HCT116 (cell line): ENCODE measurements around the gene FBXL7. TPM values are rescaled to one million over a fixed set of nuclear protein-coding genes. Genes with fewer than 3 reads are reported as not detected.

Experiments used
- ATAC-seq: fragments of 200-7000 bp; cut with Tn5 transposase; 2 replicates; pipeline ENCODE4 v1.9.1; 2020; ENCODE audit warnings: mild to moderate bottlenecking, moderate library complexity
- BruUV-seq: library from RNA; stranded (reverse); fragments of 400-500 nt; replicated peaks from 2 replicates; lab custom pipeline; 2021; lab: Mats Ljungman, UMichigan
- CTCF ChIA-PET: fragments of 300-600 bp; sonication (Branson Sonifier 250); formaldehyde crosslinking; loops from one replicate; lab custom pipeline; 2021; ENCODE audit warnings: antibody characterized with exemption; lab: Charles Lee
- POLR2A ChIA-PET: fragments of 300-600, 350-600 bp; sonication (Branson Sonifier 250); formaldehyde crosslinking; loops from one replicate; lab custom pipeline; 2021; ENCODE audit warnings: antibody characterized with exemption; lab: Charles Lee
- RAD21 ChIA-PET, 2 experiments: fragments of 300-600 bp; sonication (Branson Sonifier 250); formaldehyde crosslinking; loops; one replicate each; lab custom pipeline; 2023; ENCODE audit warnings: low total read pairs in 2 of 2; ENCODE audit not compliant: uncharacterized antibody in 2 of 2, unreplicated experiment in 2 of 2, low non-redundant PET in 1 of 2; lab: Charles Lee
- DNase-seq: peaks from one replicate; pipeline ENCODE4 v3.0.0-alpha.2; 2010; ENCODE audit warnings: low read depth, low spot score
- H2AFZ ChIP-seq: fragments of 200-600 bp; shearing (Covaris generic), sonication (generic); 2 replicates; pipeline ENCODE4 v1.6.1; 2017; ENCODE audit warnings: low read depth, mixed run types, mixed read lengths, antibody characterized with exemption, low read length; ENCODE audit not compliant: poor library complexity, severe bottlenecking
- H3K27ac ChIP-seq: 2 replicates; pipeline ENCODE4 v1.5.1; 2012; ENCODE audit warnings: low read depth, low read length
- H3K27me3 ChIP-seq: fragments of 200-600 bp; sonication (generic); 2 replicates; pipeline ENCODE4 v1.6.1; 2016; ENCODE audit warnings: mixed run types, low read length, mixed read lengths; ENCODE audit not compliant: insufficient read depth
- H3K36me3 ChIP-seq, 2 experiments: fragments of 200-500 bp in 1 of 2; fragments of 200-600 bp in 1 of 2; sonication (Bioruptor generic) in 1 of 2; sonication (generic) in 1 of 2; 2 replicates each; pipeline versions ENCODE4 v1.5.1 to v1.6.1; 2014 to 2016; ENCODE audit warnings: low read length in 2 of 2, inconsistent platforms in 1 of 2, mixed read lengths in 1 of 2, mixed run types in 1 of 2; ENCODE audit not compliant: insufficient read depth in 2 of 2, control insufficient read depth in 1 of 2
- H3K4me1 ChIP-seq, 2 experiments: fragments of 200-600 bp in 1 of 2; sonication (generic) in 1 of 2; 2 replicates each; pipeline versions ENCODE4 v1.5.1 to v1.6.1; 2012 to 2017; ENCODE audit warnings: low read length in 2 of 2, inconsistent platforms in 1 of 2, mild to moderate bottlenecking in 1 of 2, mixed read lengths in 1 of 2, mixed run types in 1 of 2, moderate library complexity in 1 of 2; ENCODE audit not compliant: insufficient read depth in 2 of 2, control insufficient read depth in 1 of 2
- H3K4me2 ChIP-seq: fragments of 200-600 bp; sonication (generic); 2 replicates; pipeline ENCODE4 v1.6.1; 2017; ENCODE audit warnings: mixed run types, low read length, mixed read lengths
- H3K4me3 ChIP-seq, 2 experiments: fragments of 200-600 bp in 1 of 2; sonication (generic) in 1 of 2; replicated peaks in 1 of 2; 2 replicates each; pipeline ENCODE4 v1.5.1; 2011 to 2016; ENCODE audit warnings: low read length in 2 of 2, control low read depth in 1 of 2, low read depth in 1 of 2, mild to moderate bottlenecking in 1 of 2, mixed read lengths in 1 of 2, mixed run types in 1 of 2
- H3K79me2 ChIP-seq: fragments of 200-600 bp; sonication (generic); 2 replicates; pipeline ENCODE4 v1.6.1; 2017; ENCODE audit warnings: mild to moderate bottlenecking, mixed run types, low read length, moderate library complexity, mixed read lengths; ENCODE audit not compliant: insufficient read depth
- H3K9ac ChIP-seq: fragments of 200-600 bp; sonication (generic); 2 replicates; pipeline ENCODE4 v1.6.1; 2016; ENCODE audit warnings: low read length, mixed read lengths
- H3K9me2 ChIP-seq: fragments of 200-600 bp; sonication (generic), shearing (Covaris generic); 2 replicates; pipeline ENCODE4 v1.6.1; 2017; ENCODE audit warnings: mixed run types, mild to moderate bottlenecking, moderate library complexity; ENCODE audit not compliant: insufficient read depth
- H3K9me3 ChIP-seq, 2 experiments: fragments of 200-500 bp in 1 of 2; fragments of 200-600 bp in 1 of 2; sonication (Bioruptor generic) in 1 of 2; sonication (generic) in 1 of 2; 2 replicates each; pipeline ENCODE4 v1.6.1; 2014 to 2017; ENCODE audit warnings: low read length in 2 of 2, mixed read lengths in 2 of 2, inconsistent platforms in 1 of 2, low read depth in 1 of 2, mild to moderate bottlenecking in 1 of 2, mixed run types in 1 of 2, moderate library complexity in 1 of 2; ENCODE audit not compliant: control insufficient read depth in 1 of 2, insufficient read depth in 1 of 2
- H4K20me1 ChIP-seq: fragments of 200-600 bp; sonication (generic), shearing (Covaris generic); 2 replicates; pipeline ENCODE4 v1.6.1; 2017; ENCODE audit warnings: mixed run types, mild to moderate bottlenecking, moderate library complexity; ENCODE audit not compliant: insufficient read depth
- ATF3 ChIP-seq: IDR thresholded peaks from 2 replicates; pipeline ENCODE4 v1.6.1; 2012
- CBX3 ChIP-seq: IDR thresholded peaks from 2 replicates; pipeline ENCODE4 v1.6.1; 2012; ENCODE audit warnings: low read depth
- EGR1 ChIP-seq: IDR thresholded peaks from 2 replicates; pipeline ENCODE4 v1.6.1; 2012; ENCODE audit warnings: low read depth
- EZH2 ChIP-seq: fragments of 200-600 bp; sonication (generic); IDR thresholded peaks from 2 replicates; pipeline ENCODE4 v1.6.1; 2017; ENCODE audit warnings: antibody characterized with exemption, mixed run types
- EZH2phosphoT487 ChIP-seq: fragments of 200-600 bp; IDR thresholded peaks from 2 replicates; pipeline ENCODE4 v1.6.1; 2018; ENCODE audit warnings: antibody characterized with exemption, borderline replicate concordance
- JUND ChIP-seq: IDR thresholded peaks from 2 replicates; pipeline ENCODE4 v1.6.1; 2012
- MAX ChIP-seq: IDR thresholded peaks from 2 replicates; pipeline ENCODE4 v1.6.1; 2012
- POLR2AphosphoS5 ChIP-seq: IDR thresholded peaks from 2 replicates; pipeline ENCODE4 v1.6.1; 2011; ENCODE audit warnings: mild to moderate bottlenecking, low read depth, low read length, moderate library complexity
- SIN3A ChIP-seq: IDR thresholded peaks from 2 replicates; pipeline ENCODE4 v1.6.1; 2012; ENCODE audit warnings: low read depth
- SP1 ChIP-seq: IDR thresholded peaks from 2 replicates; pipeline ENCODE4 v1.6.1; 2012; ENCODE audit warnings: low read depth
- TCF7L2 ChIP-seq: IDR thresholded peaks from 2 replicates; pipeline ENCODE4 v1.7.0; 2011; ENCODE audit warnings: borderline replicate concordance, inconsistent platforms; ENCODE audit not compliant: insufficient read depth, insufficient read length; ENCODE audit errors: extremely low read depth
- ZBTB33 ChIP-seq: IDR thresholded peaks from 2 replicates; pipeline ENCODE4 v1.6.1; 2011; ENCODE audit warnings: mild to moderate bottlenecking, low read length, moderate library complexity; ENCODE audit not compliant: insufficient replicate concordance; ENCODE audit errors: extremely low read depth
- ZFX ChIP-seq: fragments of 450-650 bp; IDR thresholded peaks from 2 replicates; pipeline ENCODE4 v1.6.1; 2017
- intact Hi-C: fragments of 100-400 bp; cut with micrococcal nuclease; formaldehyde crosslinking; loops from 2 replicates; pipeline ENCODE4 v1.10.0; 2022
- total RNA-seq: library from RNA; stranded (reverse); gene quantifications from one replicate; pipeline ENCODE4 v1.2.1, GENCODE V29; 2021; ENCODE audit not compliant: unreplicated experiment

FBXL7 gene
- total RNA-seq, 1 experiment from 2014 or later: 0.05 TPM

GRCh38 chr5:15889001-15889400, 389.0 kb downstream of the FBXL7 start (continued):
- TF ChIP-seq EZH2phosphoT487 (no peak), EZH2 (no peak)
- TF ChIP-seq, all 23 proteins: peak for 0

- Histone ChIP-seq H3K9me3 (peaks cover 8 to 36% of the 10 kb centered on the region in 2 experiments; a peak in 2 of 4 replicates), H3K4me3 (no peak overlapping the region), H3K79me2 (no peaks in the 10 kb centered on the region), H3K4me1 (no peaks in the 10 kb centered on the region), H3K27ac (no peak overlapping the region), H3K9me2 (no peaks in the 10 kb centered on the region), H3K9ac (no peak overlapping the region), H4K20me1 (no peaks in the 10 kb centered on the region), H2AFZ (no peak overlapping the region), H3K4me2 (no peak overlapping the region), H3K36me3 (no peaks in the 10 kb centered on the region), H3K27me3 (no peaks in the 10 kb centered on the region)
- no TSS peak for BruUV-seq
- TF ChIP-seq ATF3 (no peak), TCF7L2 (no peak), ZFX (no peak), POLR2AphosphoS5 (no peak), JUND (no peak), MAX (no peak), CBX3 (no peak), EGR1 (no peak), ZBTB33 (no peak), SP1 (no peak), SIN3A (no peak)
- no peak for DNase-seq
- CTCF ChIA-PET: no interaction called here
- POLR2A ChIA-PET: no interaction called here
- no peak for ATAC-seq
- intact Hi-C loops: no loop called here
- RAD21 ChIA-PET: no interaction called here
These were observed 393.9 kb downstream of the FBXL7 start for GRCh38 chr5:15893866-15894265.
